ENCODE data around the gene RCC1.
"Not testable (repeated sequence)": the region's sequence is repeated elsewhere in the genome, so short reads cannot be mapped to it uniquely, and the experiment has no call there.

The RCC1 gene

GRCh38 chr1:28505406-28506187 is at the start of gene RCC1:
Gene RCC1 (plus strand): TSS chr1:28506043. CDS start chr1:28529867, 23,824 bp downstream.
- DNase-seq (ENCODE audit: low read depth in 3 of 3): peak; percentile 77 to 94 (median 91)

- DNase-seq (ENCODE audit: low read depth in 3 of 3): no peak
Observed at GRCh38 chr1:28456078-28456477, 49.8 kb upstream of the RCC1 start.

GRCh38 chr1:28457678-28458077 is 48.2 kb upstream of the RCC1 start:
- DNase-seq (ENCODE audit: low read depth in 3 of 3): no peak

GRCh38 chr1:28458237-28459228 is 47.3 kb upstream of the RCC1 start:
- no peak for DNase-seq (ENCODE audit: low read depth in 3 of 3)

- no peak for DNase-seq (ENCODE audit: low read depth in 3 of 3)
Observed at GRCh38 chr1:28466226-28466778, 39.5 kb upstream of the RCC1 start.

- no peak for DNase-seq (ENCODE audit: low read depth in 3 of 3)
Observed at GRCh38 chr1:28470146-28470545, 35.7 kb upstream of the RCC1 start.

- not testable (repeated sequence) for DNase-seq (ENCODE audit: low read depth in 3 of 3)
Observed at GRCh38 chr1:28479497-28479896, 26.3 kb upstream of the RCC1 start.

GRCh38 chr1:28480308-28480707 is 25.5 kb upstream of the RCC1 start:
- no peak for DNase-seq (ENCODE audit: low read depth in 3 of 3)

- DNase-seq (ENCODE audit: low read depth in 3 of 3): no peak
Observed at GRCh38 chr1:28482138-28482537, 23.7 kb upstream of the RCC1 start.

GRCh38 chr1:28482702-28483101 is 23.1 kb upstream of the RCC1 start:
- DNase-seq (ENCODE audit: low read depth in 3 of 3): no peak

GRCh38 chr1:28494737-28495136 is 11.1 kb upstream of the RCC1 start:
- DNase-seq (ENCODE audit: low read depth in 3 of 3): no peak

GRCh38 chr1:28499553-28499952 is 6.3 kb upstream of the RCC1 start:
- DNase-seq (ENCODE audit: low read depth in 3 of 3): no peak

- no peak for DNase-seq (ENCODE audit: low read depth in 3 of 3)
Observed at GRCh38 chr1:28501925-28502324, 3.9 kb upstream of the RCC1 start.

GRCh38 chr1:28503117-28503516 is 2.7 kb upstream of the RCC1 start:
- no peak for DNase-seq (ENCODE audit: low read depth in 3 of 3)

GRCh38 chr1:28506907-28507246 is 1.0 kb downstream of the RCC1 start:
- DNase-seq (ENCODE audit: low read depth in 3 of 3): peak in 1 of 3 experiments; percentile 32

GRCh38 chr1:28507247-28507645 is 1.4 kb downstream of the RCC1 start:
- DNase-seq (ENCODE audit: low read depth in 3 of 3): peak in 1 of 3 experiments; percentile 35

- DNase-seq (ENCODE audit: low read depth in 3 of 3): peak in 1 of 3 experiments; percentile 37
Observed at GRCh38 chr1:28507646-28508434, 2.0 kb downstream of the RCC1 start.

- peak in 1 of 3 experiments; percentile 29 for DNase-seq (ENCODE audit: low read depth in 3 of 3)
Observed at GRCh38 chr1:28508435-28508754, 2.6 kb downstream of the RCC1 start.

GRCh38 chr1:28509705-28510272 is 3.9 kb downstream of the RCC1 start:
- DNase-seq (ENCODE audit: low read depth in 3 of 3): peak in 1 of 3 experiments; percentile 38

- peak in 1 of 3 experiments; percentile 30 for DNase-seq (ENCODE audit: low read depth in 3 of 3)
Observed at GRCh38 chr1:28510273-28510969, 4.6 kb downstream of the RCC1 start.

All from stimulated activated CD4-positive, alpha-beta T cell treated with anti-CD3 and anti-CD28 coated beads, TNF-alpha, amount 100 ng/mL, for 4 hours (primary cell).